A673 (cell line): ENCODE data around the gene MEN1. TPM values are rescaled to one million over a fixed set of nuclear protein-coding genes. Genes with fewer than 3 reads are reported as not detected.

Experiments
- BruUV-seq: library from RNA; stranded (reverse); fragments of 400-500 nt; replicated peaks from 2 replicates; lab custom pipeline; 2021; lab: Mats Ljungman, UMichigan
- CTCF ChIA-PET: fragments of 300-600 bp; sonication (Branson Sonifier 250); formaldehyde crosslinking; loops from one replicate; lab custom pipeline; 2022; ENCODE audit warnings: antibody characterized with exemption; lab: Charles Lee
- POLR2A ChIA-PET: fragments of 300-600 bp; sonication (Branson Sonifier 250); formaldehyde crosslinking; loops from one replicate; lab custom pipeline; 2022; ENCODE audit warnings: antibody characterized with exemption; ENCODE audit not compliant: low non-redundant PET; lab: Charles Lee
- DNase-seq: peaks from one replicate; pipeline ENCODE4 v3.0.0-alpha.2; 2015; ENCODE audit warnings: low spot score
- H3K27ac ChIP-seq: fragments of 200-600 bp; sonication (generic); 2 replicates; pipeline ENCODE4 v1.5.1; 2016; ENCODE audit warnings: mixed run types, low read depth, mild to moderate bottlenecking, mixed read lengths, antibody characterized with exemption, low read length; ENCODE audit not compliant: poor library complexity, severe bottlenecking
- H3K27me3 ChIP-seq: fragments of 200-600 bp; sonication (generic); replicated peaks from 2 replicates; pipeline ENCODE4 v1.6.1; 2017; ENCODE audit warnings: mixed run types, low read depth, mild to moderate bottlenecking, mixed read lengths, antibody characterized with exemption, low read length; ENCODE audit not compliant: insufficient read depth, poor library complexity
- H3K36me3 ChIP-seq: fragments of 200-600 bp; sonication (generic); 2 replicates; pipeline ENCODE4 v1.6.1; 2016; ENCODE audit warnings: mixed run types, mild to moderate bottlenecking, mixed read lengths, antibody characterized with exemption, low read length; ENCODE audit not compliant: insufficient read depth, poor library complexity, severe bottlenecking
- H3K4me1 ChIP-seq: fragments of 200-600 bp; sonication (generic); 2 replicates; pipeline ENCODE4 v1.6.1; 2017; ENCODE audit warnings: mixed run types, mild to moderate bottlenecking, mixed read lengths, antibody characterized with exemption, low read length; ENCODE audit not compliant: insufficient read depth, poor library complexity, severe bottlenecking
- H3K4me3 ChIP-seq: fragments of 200-600 bp; sonication (generic); 2 replicates; pipeline ENCODE4 v1.5.1; 2016; ENCODE audit warnings: low read depth, mixed run types, mild to moderate bottlenecking, mixed read lengths, low read length; ENCODE audit not compliant: poor library complexity, severe bottlenecking
- H3K9me3 ChIP-seq: fragments of 200-600 bp; sonication (generic); 2 replicates; pipeline ENCODE4 v1.6.1; 2016; ENCODE audit warnings: mixed run types, low read depth, mild to moderate bottlenecking, mixed read lengths, antibody characterized with exemption, low read length; ENCODE audit not compliant: poor library complexity, severe bottlenecking
- EZH2 ChIP-seq: fragments of 200-600 bp; sonication (generic); IDR thresholded peaks from 2 replicates; pipeline ENCODE4 v1.6.1; 2017; ENCODE audit warnings: borderline replicate concordance, low read depth, mild to moderate bottlenecking, mixed read lengths, antibody characterized with exemption, low read length; ENCODE audit not compliant: poor library complexity, severe bottlenecking
- intact Hi-C: fragments of 100-400 bp; cut with micrococcal nuclease; formaldehyde crosslinking; loops from one replicate; pipeline ENCODE4 v1.10.0; 2022; ENCODE audit not compliant: unreplicated experiment
- total RNA-seq: library from RNA; stranded (reverse); gene quantifications from 2 replicates; pipeline ENCODE4 v1.2.3, GENCODE V29; 2021
- TF ChIP-seq, protein P1 (sequence below): fragments of 300-800, 200-600 bp; sonication (generic); conservative IDR thresholded peaks from 2 replicates; pipeline ENCODE4 v1.5.1; 2017; ENCODE audit warnings: low read depth, mild to moderate bottlenecking, antibody characterized with exemption, low read length, moderate library complexity, mixed read lengths

MEN1 gene
- total RNA-seq, 1 experiment from 2014 or later: 45.7 TPM

DNA sequence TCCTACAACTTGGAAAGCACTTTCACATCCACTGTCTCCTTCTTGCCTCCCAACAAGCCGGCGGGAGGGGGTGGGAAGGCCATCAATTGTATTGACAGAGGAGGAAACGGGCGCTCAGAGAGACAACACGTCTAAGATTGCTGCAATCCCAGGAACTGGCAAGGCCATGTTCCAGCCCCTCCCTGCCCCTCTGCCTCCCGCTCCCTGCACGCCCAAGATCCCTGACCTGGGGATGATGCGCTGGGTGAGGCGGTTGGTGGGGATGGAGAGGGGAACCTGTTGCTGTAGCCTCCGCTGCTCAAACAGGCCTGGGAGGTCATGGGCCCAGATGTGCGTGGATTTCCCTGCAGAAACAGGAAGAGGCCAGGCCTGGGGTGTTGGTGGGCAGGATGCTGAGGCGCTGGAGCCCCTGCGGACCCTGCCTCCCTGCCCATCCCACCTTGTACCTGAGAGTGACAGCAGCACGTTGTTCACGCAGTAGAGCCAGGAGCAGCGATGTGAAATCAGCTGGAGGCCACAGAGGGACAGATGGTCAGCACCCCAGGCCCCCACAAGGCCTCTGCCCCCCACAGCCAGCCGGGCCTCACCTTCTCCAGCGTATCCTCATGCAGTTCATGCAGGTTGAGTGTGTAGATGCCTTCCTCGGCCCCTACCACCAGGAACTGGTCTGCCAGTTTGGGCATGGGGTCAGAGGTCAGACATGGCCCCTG lies 14.1 kb downstream of the MEN1 start:
- H3K27me3 ChIP-seq: no peaks in the 10 kb centered on the region
- intact Hi-C loops: no loop called here
- H3K36me3 ChIP-seq: peaks cover 6% of the 10 kb centered on the region
- no peak overlapping the region for H3K4me3 ChIP-seq
- ChIA-PET CTCF (no interaction called here), POLR2A (no interaction called here)
- DNase-seq: no peak
- H3K27ac ChIP-seq: no peak overlapping the region
- peaks cover 2% of the 10 kb centered on the region for H3K4me1 ChIP-seq
- TF ChIP-seq, protein P1, sequence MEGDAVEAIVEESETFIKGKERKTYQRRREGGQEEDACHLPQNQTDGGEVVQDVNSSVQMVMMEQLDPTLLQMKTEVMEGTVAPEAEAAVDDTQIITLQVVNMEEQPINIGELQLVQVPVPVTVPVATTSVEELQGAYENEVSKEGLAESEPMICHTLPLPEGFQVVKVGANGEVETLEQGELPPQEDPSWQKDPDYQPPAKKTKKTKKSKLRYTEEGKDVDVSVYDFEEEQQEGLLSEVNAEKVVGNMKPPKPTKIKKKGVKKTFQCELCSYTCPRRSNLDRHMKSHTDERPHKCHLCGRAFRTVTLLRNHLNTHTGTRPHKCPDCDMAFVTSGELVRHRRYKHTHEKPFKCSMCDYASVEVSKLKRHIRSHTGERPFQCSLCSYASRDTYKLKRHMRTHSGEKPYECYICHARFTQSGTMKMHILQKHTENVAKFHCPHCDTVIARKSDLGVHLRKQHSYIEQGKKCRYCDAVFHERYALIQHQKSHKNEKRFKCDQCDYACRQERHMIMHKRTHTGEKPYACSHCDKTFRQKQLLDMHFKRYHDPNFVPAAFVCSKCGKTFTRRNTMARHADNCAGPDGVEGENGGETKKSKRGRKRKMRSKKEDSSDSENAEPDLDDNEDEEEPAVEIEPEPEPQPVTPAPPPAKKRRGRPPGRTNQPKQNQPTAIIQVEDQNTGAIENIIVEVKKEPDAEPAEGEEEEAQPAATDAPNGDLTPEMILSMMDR: no peak
- TF ChIP-seq EZH2: no peak
- BruUV-seq: no TSS peak
- no peaks in the 10 kb centered on the region for H3K9me3 ChIP-seq

DNA sequence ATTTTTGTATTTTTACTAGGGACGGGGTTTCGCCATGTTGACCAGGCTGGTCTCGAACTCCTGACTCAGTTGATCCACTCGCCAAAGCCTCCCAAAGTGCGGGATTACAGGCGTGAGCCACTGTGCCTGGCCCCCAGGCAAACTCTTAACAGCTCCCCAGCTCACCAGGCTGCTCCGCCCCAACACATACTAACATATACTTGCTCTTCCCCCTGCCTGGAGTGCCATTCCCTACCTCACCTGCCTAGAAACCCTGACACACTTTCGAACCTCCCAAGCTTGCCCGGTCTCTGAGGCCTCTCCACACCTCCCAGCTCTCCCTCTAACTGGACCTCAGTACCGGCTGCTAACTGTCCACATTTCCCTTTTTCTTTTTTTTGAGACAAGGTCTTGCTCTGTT lies 15.8 kb downstream of the MEN1 start:
- no peaks in the 10 kb centered on the region for H3K4me1 ChIP-seq
- no peaks in the 10 kb centered on the region for H3K27me3 ChIP-seq
- peaks cover 11% of the 10 kb centered on the region for H3K36me3 ChIP-seq
- H3K27ac ChIP-seq: no peak overlapping the region
- BruUV-seq: no TSS peak
- no peaks in the 10 kb centered on the region for H3K9me3 ChIP-seq
- TF ChIP-seq, protein P1: no peak
- no peak for TF ChIP-seq EZH2
- POLR2A ChIA-PET: interaction anchor here (0.6 to 0.7 kb wide), 2 partner anchors 15 to 59 kb away, joined by 3 to 5 read pairs; no protein-coding TSS in a partner anchor
- intact Hi-C loops: no loop called here
- no peak overlapping the region for H3K4me3 ChIP-seq
- CTCF ChIA-PET: interaction anchor here (0.7 kb wide), 1 partner anchor 49 kb away, joined by 4 read pairs; no protein-coding TSS in a partner anchor
- DNase-seq: no peak

DNA sequence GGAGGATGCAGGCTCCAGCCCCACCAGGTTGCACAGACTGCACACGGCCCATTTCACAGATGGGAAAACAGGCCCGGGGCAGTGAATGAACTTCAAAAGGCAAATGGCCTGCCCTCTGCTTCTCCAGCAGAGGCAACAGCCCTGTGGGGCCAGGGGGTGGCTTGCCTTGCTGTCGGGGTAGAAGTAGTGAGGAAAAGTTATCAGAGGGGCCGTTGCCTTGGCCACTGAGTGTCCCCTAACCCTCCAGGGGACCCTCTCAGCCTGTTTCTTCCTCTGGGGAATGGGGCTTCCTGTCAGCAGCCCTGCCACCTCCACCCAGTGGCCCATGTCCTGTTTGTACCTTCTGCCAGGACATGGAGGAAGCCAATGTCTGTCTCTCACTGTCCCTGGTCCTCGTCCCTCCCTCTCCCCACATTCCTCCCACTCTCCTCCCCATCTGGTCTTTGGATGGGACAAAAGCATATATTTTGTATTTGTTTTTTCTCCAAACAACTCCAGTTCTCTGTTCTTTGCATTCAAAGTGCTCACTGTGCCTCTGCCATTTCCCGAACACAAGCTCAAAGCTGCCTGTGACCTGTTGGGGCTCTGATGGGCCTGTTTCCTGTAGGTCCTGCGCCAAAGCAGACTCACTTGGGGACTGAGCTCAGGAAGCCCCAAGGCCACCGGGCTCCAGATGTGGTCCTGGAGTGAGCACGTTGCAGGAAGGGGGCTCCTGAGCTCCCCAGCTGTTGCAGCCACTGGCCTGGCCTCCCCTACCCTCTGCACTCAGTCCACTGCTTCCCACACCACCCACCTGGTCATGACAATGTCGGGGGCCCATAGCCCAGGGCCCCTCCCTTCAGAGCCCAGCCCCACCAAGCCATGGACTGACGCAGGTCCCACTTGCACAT lies 16.8 kb downstream of the MEN1 start:
- Histone ChIP-seq H3K36me3 (peaks cover 11% of the 10 kb centered on the region), H3K27me3 (no peaks in the 10 kb centered on the region), H3K4me1 (no peaks in the 10 kb centered on the region), H3K27ac (no peak overlapping the region), H3K4me3 (no peak overlapping the region), H3K9me3 (no peaks in the 10 kb centered on the region)
- no peak for DNase-seq
- TF ChIP-seq EZH2: no peak
- TF ChIP-seq, protein P1: no peak
- intact Hi-C loops: no loop called here
- CTCF ChIA-PET: no interaction called here
- BruUV-seq: no TSS peak
- POLR2A ChIA-PET: interaction anchor here (0.7 kb wide), 1 partner anchor 212 kb away, joined by 6 read pairs; no protein-coding TSS in a partner anchor
